GM12865 (cell line): Measurements from ENCODE around the gene MAP3K20.
"Not testable (repeated sequence)": the region's sequence is repeated elsewhere in the genome, so short reads cannot be mapped to it uniquely, and the experiment has no call there.

Experiments
- DNase-seq: peaks from one replicate; pipeline ENCODE4 v3.0.0; 2010; ENCODE audit warnings: low read depth
- H3K4me3 ChIP-seq: 2 replicates; pipeline ENCODE4 v1.5.1; 2011; ENCODE audit warnings: mild to moderate bottlenecking, low read depth, low read length, control low read depth
- CTCF ChIP-seq: IDR thresholded peaks from 2 replicates; pipeline ENCODE4 v1.5.1; 2011; ENCODE audit warnings: low read length, control low read depth, low read depth, inconsistent platforms; ENCODE audit not compliant: insufficient read depth; ENCODE audit errors: missing control alignments

Gene MAP3K20

GRCh38 chr2:173087793-173088496, 12.3 kb downstream of the MAP3K20 start:
- no peak for TF ChIP-seq CTCF
- H3K4me3 ChIP-seq = no peak overlapping the region
- DNase-seq = no peak

- TF ChIP-seq CTCF = no peak
- no peak for DNase-seq
- no peak overlapping the region for H3K4me3 ChIP-seq
These were observed 14.7 kb downstream of the MAP3K20 start for GRCh38 chr2:173090276-173090877.

- no peak overlapping the region for H3K4me3 ChIP-seq
- no peak for DNase-seq
These were observed 15.5 kb downstream of the MAP3K20 start for GRCh38 chr2:173090973-173091660.

GRCh38 chr2:173091910-173092309, 16.3 kb downstream of the MAP3K20 start:
- no peak for TF ChIP-seq CTCF
- DNase-seq = no peak
- H3K4me3 ChIP-seq = no peak overlapping the region

More at GRCh38 chr2:173090973-173091660, 15.5 kb downstream of the MAP3K20 start:
- no peak for TF ChIP-seq CTCF

GRCh38 chr2:173092844-173093402, 17.3 kb downstream of the MAP3K20 start:
- no peak for DNase-seq
- TF ChIP-seq CTCF = no peak
- H3K4me3 ChIP-seq = no peak overlapping the region

- H3K4me3 ChIP-seq, DNase-seq: not testable (repeated sequence)
These were observed 18.0 kb downstream of the MAP3K20 start for GRCh38 chr2:173093617-173094016.

GRCh38 chr2:173094731-173095130, 19.1 kb downstream of the MAP3K20 start:
- DNase-seq = no peak
- H3K4me3 ChIP-seq = no peak overlapping the region
- no peak for TF ChIP-seq CTCF
